ENCODE data around the gene SIGMAR1.

Gene SIGMAR1

GRCh38 chr9:34627716-34628655, 9.6 kb downstream of the SIGMAR1 start:
- no peak for TF ChIP-seq NFIC (IDR thresholded peaks at IDR 0.05)

GRCh38 chr9:34625186-34625486, 12.5 kb downstream of the SIGMAR1 start:
- TF ChIP-seq CEBPB (IDR thresholded peaks at IDR 0.05) = no peak
- no peak for TF ChIP-seq YY1 (IDR thresholded peaks at IDR 0.05; ENCODE audit: low read depth)
- no peak for TF ChIP-seq NFIC (IDR thresholded peaks at IDR 0.05)

GRCh38 chr9:34624475-34625185, 13.0 kb downstream of the SIGMAR1 start:
- TF ChIP-seq EP300 (IDR thresholded peaks at IDR 0.05; ENCODE audit: borderline replicate concordance) = no peak
- TF ChIP-seq FOXM1 (IDR thresholded peaks at IDR 0.05; ENCODE audit: borderline replicate concordance, low read depth) = no peak
- no peak for TF ChIP-seq EGR1 (IDR thresholded peaks at IDR 0.05)
- no peak for TF ChIP-seq REST (IDR thresholded peaks at IDR 0.05; ENCODE audit: low read depth)
- no peak for TF ChIP-seq NFIC (IDR thresholded peaks at IDR 0.05)
- no peak for TF ChIP-seq CREB1 (IDR thresholded peaks at IDR 0.05; ENCODE audit: low read depth)

- TF ChIP-seq FOXM1 (IDR thresholded peaks at IDR 0.05; ENCODE audit: borderline replicate concordance, low read depth) (no peak), NFIC (IDR thresholded peaks at IDR 0.05) (no peak), RAD21 (IDR thresholded peaks at IDR 0.05; ENCODE audit: low read depth) (no peak), EGR1 (IDR thresholded peaks at IDR 0.05) (no peak)
These were observed 14.0 kb downstream of the SIGMAR1 start for GRCh38 chr9:34623374-34624235.

GRCh38 chr9:34620061-34620994, 17.3 kb downstream of the SIGMAR1 start, which contains the start of gene DCTN3:
DCTN3 (minus strand) TSS chr9:34620495; CDS start chr9:34620464, 31 bp downstream.
- TF ChIP-seq CREB1 (IDR thresholded peaks at IDR 0.05; ENCODE audit: low read depth) (peak; percentile 80), EGR1 (IDR thresholded peaks at IDR 0.05) (no peak), REST (IDR thresholded peaks at IDR 0.05; ENCODE audit: low read depth) (no peak), MAX (IDR thresholded peaks at IDR 0.05) (no peak), FOXM1 (IDR thresholded peaks at IDR 0.05; ENCODE audit: borderline replicate concordance, low read depth) (no peak), YY1 (IDR thresholded peaks at IDR 0.05; ENCODE audit: low read depth) (peak; percentile 82)

- no peak for TF ChIP-seq EP300 (IDR thresholded peaks at IDR 0.05; ENCODE audit: borderline replicate concordance)
- TF ChIP-seq MAX (IDR thresholded peaks at IDR 0.05) = no peak
- TF ChIP-seq EGR1 (IDR thresholded peaks at IDR 0.05) = no peak
- TF ChIP-seq CREB1 (IDR thresholded peaks at IDR 0.05; ENCODE audit: low read depth) = no peak
- TF ChIP-seq YY1 (IDR thresholded peaks at IDR 0.05; ENCODE audit: low read depth) = no peak
- no peak for TF ChIP-seq FOXM1 (IDR thresholded peaks at IDR 0.05; ENCODE audit: borderline replicate concordance, low read depth)
- TF ChIP-seq NFIC (IDR thresholded peaks at IDR 0.05) = no peak
- TF ChIP-seq RAD21 (IDR thresholded peaks at IDR 0.05; ENCODE audit: low read depth) = no peak
- TF ChIP-seq TAF1 (IDR thresholded peaks at IDR 0.05; ENCODE audit: low read depth) = no peak
- TF ChIP-seq CEBPB (IDR thresholded peaks at IDR 0.05) = no peak
- no peak for TF ChIP-seq TEAD4 (IDR thresholded peaks at IDR 0.05)
- TF ChIP-seq REST (IDR thresholded peaks at IDR 0.05; ENCODE audit: low read depth) = no peak
These were observed 22.5 kb downstream of the SIGMAR1 start for GRCh38 chr9:34615132-34615531.
